Kidney capillary endothelial cell (primary cell): ENCODE results near the gene MPZL2.
A peak's percentile ranks its signal among the peaks of the same experiment; 100 is the strongest.

Experiments
- DNase-seq: peaks from one replicate; pipeline ENCODE4 v3.0.0-alpha.2; 2018; ENCODE audit warnings: low spot score

Gene MPZL2

DNA sequence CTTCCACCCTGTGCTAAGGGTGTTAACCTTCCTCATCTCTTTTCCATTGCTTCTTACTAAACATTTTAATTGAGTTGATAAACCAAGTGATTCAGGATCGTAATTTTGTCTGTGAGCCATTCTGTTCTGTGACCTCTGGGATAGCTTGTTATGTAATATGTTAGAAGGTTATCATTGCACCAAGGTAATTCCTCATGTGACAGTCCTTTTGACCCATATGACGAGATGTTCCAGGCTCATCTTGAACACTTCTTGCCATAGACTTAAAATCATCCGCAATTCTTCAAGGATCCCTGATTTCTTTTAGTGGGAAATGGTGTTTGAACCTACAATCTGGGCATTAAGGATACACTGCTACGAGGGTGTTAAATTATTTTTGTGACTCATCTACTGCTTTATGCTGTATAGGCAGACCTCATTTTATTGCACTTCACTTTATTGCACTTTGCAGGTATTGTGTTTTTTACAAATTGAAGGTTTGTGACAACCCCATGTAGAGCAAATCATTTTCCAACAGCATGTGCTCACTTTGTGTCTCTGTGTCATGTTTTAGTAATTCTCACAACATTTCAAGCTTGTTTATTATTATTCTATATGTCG lies 19.0 kb upstream of the MPZL2 start:
- DNase-seq: no peak

DNA sequence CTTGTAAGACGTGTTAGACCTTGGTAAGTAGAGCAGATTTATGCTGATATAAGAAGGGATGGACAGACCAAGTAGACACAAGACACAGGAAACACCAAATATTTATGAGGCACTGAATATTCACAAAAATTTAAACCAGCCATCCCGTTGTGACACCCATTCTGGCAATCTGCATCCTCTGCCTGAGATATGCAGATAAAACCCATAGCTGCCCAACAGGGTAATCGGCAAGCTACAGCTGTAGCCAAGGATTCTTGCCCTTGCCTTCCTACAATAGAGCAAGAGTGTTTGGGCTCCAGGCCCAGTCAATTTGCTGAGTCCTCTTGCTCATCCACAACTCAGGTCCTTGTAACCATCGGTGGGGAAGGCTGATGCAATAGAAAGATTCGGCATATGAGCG lies 18.5 kb upstream of the MPZL2 start:
- DNase-seq: no peak

- no peak for DNase-seq
Observed at GRCh38 chr11:118281284-118281683, 17.2 kb upstream of the MPZL2 start.

DNA sequence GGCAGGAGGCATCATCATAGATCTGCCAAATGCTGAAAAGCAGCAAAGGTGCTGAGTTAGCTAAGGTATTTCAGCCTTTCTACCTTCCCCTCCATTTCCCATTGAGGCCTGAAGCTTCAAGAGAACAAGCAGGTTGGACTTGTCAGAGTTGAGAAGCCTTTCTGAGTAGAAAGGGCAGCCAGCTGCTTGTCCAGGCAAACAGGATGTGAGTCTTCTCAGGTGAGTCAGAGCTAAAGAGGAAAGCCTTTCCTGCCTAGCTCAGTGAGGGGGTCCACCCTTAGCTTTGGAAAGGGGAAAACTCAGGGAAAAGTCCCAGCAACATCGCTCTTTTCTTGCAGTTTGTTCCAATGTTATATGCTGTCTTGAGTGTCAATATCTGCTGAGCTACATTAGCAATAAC lies 13.2 kb upstream of the MPZL2 start:
- peak; percentile 88 for DNase-seq

DNA sequence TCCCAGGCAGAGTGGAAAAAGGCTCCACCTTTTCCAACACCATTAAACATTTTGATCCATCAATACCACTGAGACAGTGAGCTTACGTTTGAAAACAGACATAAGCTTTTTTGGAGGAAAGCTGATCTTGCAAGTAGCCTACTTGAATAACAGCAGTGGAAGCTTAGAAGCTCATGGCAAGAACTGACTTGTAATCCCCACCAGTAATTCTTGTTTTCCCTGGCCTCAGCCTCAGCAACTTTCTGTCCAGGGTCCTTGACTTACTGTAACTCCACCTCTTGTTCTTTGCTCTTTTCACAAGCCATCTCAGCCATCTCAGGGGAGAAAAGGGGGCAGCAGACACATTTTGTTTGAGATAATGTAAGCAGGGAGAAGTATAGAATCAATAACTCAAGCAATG lies 12.3 kb upstream of the MPZL2 start:
- DNase-seq: no peak

DNA sequence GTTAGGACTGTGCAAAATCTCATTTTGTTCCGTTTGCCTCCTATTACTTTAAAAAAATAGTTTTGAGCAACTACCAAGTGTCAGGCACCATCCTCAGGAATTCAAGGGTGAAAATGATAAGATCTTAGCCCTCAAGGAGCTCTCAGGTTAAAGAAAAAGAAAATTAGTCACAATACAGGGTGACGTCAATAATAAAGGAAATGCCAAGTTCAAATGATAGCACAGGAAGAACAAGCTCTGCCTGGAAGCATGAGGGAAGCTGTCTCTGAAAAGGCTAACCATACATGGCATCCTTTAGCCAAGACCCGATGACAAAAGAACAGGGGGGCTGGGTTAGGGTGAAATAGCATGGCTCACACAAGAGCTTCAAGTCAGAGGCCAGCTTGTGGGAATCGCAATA lies 11.1 kb upstream of the MPZL2 start:
- DNase-seq: peak; percentile 93

GRCh38 chr11:118274186-118274585 lies 10.1 kb upstream of the MPZL2 start:
- no peak for DNase-seq

DNA sequence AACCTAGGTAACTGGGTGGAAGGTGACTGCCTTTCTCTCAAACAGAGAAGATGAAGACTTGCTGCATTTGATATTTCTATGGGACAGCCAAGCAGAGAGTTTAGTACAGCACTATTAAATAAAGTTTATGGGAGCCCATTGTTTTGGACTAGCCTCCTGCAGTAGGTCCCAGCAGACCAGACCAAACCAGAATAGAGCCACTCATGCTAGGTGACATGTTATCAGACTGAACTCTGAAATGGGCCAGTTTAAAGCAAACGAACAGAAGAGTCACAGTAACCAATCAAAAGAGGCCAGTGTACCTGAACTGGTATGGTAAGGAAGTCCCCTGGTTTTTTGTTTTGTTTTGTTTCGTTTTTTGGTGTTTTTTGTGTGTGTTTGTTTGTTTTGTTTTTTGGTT lies 7.9 kb upstream of the MPZL2 start:
- DNase-seq: no peak

GRCh38 chr11:118267486-118267885 lies 3.4 kb upstream of the MPZL2 start:
- DNase-seq: no peak

DNA sequence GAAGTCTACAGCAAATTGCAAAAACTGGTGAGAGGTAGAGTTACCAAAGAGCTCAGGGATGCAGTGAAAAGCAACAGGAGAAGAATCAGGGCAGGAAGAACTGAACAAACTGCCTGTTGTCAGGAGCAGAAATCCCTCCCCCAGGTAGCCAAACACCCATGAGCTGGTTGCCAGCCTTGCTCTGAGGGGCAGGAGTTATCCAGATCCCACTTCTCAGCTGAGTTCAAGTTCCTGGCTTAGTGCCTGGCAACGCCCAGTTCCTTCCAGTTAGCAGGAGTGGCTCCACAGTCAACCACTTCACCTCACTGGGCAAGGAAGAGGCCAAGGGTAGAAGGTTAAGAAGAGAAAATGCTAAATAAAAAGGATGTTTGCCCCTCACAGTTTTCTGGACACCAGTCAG lies 1.9 kb upstream of the MPZL2 start:
- no peak for DNase-seq

DNA sequence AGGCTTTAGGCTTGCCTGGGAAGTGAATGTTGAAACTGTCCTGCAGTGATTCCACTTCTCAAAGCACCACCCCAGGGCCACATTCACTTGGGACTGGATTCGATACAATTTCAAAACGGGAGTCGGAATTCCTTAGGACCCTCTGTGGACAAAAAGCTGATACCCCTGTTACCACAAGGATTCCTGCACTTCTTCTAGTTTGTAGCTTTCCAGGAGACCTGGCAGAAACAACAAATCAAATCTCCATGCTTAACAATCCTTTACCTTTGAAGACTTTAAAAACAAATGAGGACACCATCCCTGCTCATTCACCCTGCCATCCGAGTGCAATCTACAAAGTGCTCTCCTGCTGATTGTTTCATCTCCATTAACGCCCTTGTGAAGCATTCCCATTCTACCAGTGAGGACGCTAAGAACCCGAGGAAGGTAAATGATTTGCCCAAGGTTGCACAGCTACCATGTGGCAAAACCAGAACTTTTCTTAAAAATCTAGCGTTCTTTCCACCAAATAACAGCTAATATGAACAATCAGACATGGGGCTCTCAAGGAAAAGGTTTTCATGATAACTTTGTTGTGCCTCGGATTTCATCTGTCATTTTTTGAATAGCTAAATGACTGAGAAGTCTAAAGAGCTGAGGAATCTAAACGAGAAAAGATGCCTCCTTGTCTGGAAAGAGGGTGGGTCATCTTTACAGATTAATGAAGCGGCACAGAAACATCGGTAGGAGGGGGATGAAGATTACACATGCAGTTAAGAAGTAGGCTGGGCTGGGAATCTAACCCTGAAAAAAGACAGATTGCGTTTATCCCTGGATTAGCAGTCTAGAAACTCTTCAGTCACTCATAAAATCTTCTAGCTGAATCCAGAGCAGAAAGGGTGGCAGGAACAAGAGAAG lies 720 bp upstream of the MPZL2 start:
- DNase-seq: no peak

- no peak for DNase-seq
Observed at GRCh38 chr11:118263112-118263511, 985 bp downstream of the MPZL2 start.

DNA sequence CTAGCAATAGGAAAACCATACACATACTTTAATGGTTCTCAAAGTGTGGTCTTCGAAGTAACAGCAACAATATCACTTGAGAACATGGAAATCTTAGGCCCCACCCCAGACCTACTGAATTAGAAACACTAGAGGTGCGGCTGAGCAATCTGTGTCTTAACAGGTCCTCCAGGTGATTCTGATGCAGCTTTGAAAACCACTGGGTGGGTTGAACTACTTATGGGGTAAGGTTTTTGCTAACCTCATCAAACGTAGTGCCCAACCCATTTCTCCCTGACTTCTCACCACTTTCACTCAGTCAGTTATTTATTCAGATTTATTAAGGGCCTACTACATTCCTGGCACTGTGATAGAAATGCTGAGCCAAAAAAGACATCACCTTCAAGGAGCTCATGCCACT lies 3.7 kb downstream of the MPZL2 start:
- no peak for DNase-seq

GRCh38 chr11:118259138-118259537 lies 5.0 kb downstream of the MPZL2 start:
- no peak for DNase-seq

DNA sequence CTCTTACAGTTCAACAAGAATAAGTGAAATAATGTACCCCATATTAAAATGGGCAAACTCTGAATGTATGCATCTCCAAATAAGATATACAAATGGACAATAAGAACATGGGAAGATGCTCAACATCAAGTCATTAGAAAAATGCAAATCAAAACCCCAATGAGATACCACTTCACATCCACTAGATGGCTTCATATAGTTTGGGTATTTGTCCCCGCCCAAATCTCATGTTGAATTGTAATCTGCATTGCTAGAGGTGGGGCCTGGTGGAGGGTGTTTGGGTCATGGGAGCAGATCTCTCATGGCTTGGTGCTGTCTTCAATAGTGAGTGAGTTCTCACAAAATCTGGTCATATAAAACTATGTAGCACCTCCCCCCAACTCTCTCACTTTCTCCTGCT lies 5.7 kb downstream of the MPZL2 start:
- no peak for DNase-seq

DNA sequence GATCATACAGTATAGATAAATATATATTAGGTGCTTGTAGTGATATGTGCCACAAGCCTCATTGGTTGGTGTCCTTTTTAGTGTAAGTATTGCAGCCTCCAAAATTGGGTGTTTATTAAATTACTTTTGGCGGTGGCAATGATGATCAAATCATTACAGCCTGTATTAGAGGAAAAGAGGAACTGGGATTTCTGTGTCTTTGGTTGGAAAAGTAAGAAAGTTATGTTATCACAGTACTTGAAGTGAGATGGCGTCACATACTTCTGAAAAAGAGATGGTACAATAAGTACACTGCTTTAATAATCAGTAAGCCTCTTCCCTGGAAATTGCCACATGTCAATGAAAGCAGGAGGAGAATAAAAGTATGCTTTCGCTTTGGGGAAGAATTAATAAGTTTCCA lies 11.4 kb downstream of the MPZL2 start:
- DNase-seq: no peak

DNA sequence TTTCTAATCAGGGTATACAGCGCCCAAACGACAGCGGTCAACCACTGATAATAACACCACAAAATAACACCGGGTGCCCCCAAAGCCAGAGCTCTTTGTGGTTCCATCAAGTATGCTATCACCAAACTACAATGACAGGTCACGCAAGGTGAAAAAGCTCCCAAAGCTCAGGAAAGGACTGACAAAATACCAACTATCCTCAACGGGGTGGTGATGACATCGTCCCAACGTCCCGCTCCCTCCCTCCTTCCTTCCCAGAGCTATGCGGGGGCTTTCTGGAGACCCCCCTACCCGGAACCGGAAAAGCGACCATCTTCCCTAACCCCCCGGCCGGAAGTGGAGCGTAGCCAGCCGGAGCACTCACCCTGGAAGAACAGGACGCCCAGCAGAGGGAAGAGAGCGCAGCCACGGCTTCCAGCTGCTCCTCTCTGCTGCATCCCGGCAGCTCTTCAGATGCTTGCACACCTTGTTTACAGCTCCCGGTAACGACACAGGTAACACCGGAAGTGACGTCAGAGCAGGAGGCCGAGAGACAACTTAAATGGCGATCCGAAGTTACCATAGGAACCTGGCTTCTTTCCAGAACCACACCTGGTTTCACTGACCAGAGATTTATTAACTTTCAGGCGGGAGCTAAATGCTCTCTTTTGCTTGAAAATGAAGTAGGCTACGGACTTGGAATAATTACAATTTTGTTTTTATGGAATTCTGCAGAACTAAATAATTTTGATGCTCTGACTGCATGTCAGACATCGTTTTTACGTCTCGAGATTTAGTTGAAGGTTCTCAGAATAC lies 12.0 kb downstream of the MPZL2 start, which contains the start of gene MPZL3:
MPZL3 (minus strand) TSS at position 508 of the 795 bp plus-strand sequence; CDS start at position 437, 71 bp downstream.
- DNase-seq: no peak

- no peak for DNase-seq
Observed at GRCh38 chr11:118247041-118247440, 17.1 kb downstream of the MPZL2 start.

- no peak for DNase-seq
Observed at GRCh38 chr11:118245936-118246562, 18.0 kb downstream of the MPZL2 start.

GRCh38 chr11:118243993-118244762 lies 19.9 kb downstream of the MPZL2 start:
- DNase-seq: no peak

- DNase-seq: no peak
Observed at GRCh38 chr11:118243161-118243560, 20.9 kb downstream of the MPZL2 start.

GRCh38 chr11:118241764-118242098 lies 22.4 kb downstream of the MPZL2 start:
- DNase-seq: no peak
